Right atrium auricular region (tissue), 2 donors: Measurements from ENCODE around the gene GRB2. TPM values are rescaled to one million over a fixed set of nuclear protein-coding genes. Genes with fewer than 3 reads are reported as not detected.
"Not testable (repeated sequence)": the region's sequence is repeated elsewhere in the genome, so short reads cannot be mapped to it uniquely, and the experiment has no call there.

ENCODE experiments used
- DNase-seq: peaks from one replicate; pipeline ENCODE4 v3.0.0-alpha.2; 2019; ENCODE audit warnings: low spot score
- H3K27ac ChIP-seq, 2 donors: fragments of 200-600 bp; sonication (generic); 1 replicate in 1 of 2; 2 replicates in 1 of 2; pipeline ENCODE4 v1.5.1; 2016 to 2019
- H3K27me3 ChIP-seq, 2 donors: fragments of 200-600 bp; sonication (generic); one replicate each; pipeline versions ENCODE4 v1.5.1 to v1.6.0; 2017 to 2019
- H3K36me3 ChIP-seq: fragments of 200-600 bp; sonication (generic); one replicate; pipeline ENCODE4 v1.5.1; 2016
- H3K4me1 ChIP-seq, 2 donors: fragments of 200-600 bp; sonication (generic); one replicate each; pipeline versions ENCODE4 v1.5.1 to v1.6.0; 2017 to 2019
- H3K4me3 ChIP-seq, 2 donors: fragments of 200-600 bp; sonication (generic); 1 replicate in 1 of 2; 2 replicates in 1 of 2; pipeline ENCODE4 v1.5.1; 2017 to 2019; ENCODE audit warnings: mild to moderate bottlenecking in 1 of 2, moderate library complexity in 1 of 2
- H3K9me3 ChIP-seq, 2 donors: fragments of 200-600 bp; sonication (generic); one replicate each; pipeline ENCODE4 v1.5.1; 2019
- CTCF ChIP-seq, 2 donors: fragments of 200-600 bp; sonication (generic); IDR thresholded peaks; one replicate each; pipeline ENCODE4 v1.5.1; 2019; ENCODE audit warnings: antibody characterized with exemption in 2 of 2
- total RNA-seq, 2 donors: library from RNA; depleted of rRNA; stranded (reverse); fragments of >200 nt; gene quantifications; one replicate each; pipeline ENCODE4 v1.1.0, GENCODE V29; 2016

Gene GRB2
- total RNA-seq, 2 donors from 2014 or later, result 80.8 to 112 TPM

GRCh38 chr17:75387771-75388170, 17.7 kb downstream of the GRB2 start:
- no peaks in the 10 kb centered on the region for H3K27me3 ChIP-seq
- H3K36me3 ChIP-seq, result no peaks in the 10 kb centered on the region
- H3K4me3 ChIP-seq, result no peak overlapping the region
- H3K27ac ChIP-seq, result no peak overlapping the region
- no peaks in the 10 kb centered on the region for H3K9me3 ChIP-seq
- H3K4me1 ChIP-seq, result peaks cover 0 to 47% of the 10 kb centered on the region in 2 donors
- TF ChIP-seq CTCF (IDR thresholded peaks at IDR 0.05), result no peak
- no peak for DNase-seq

GRCh38 chr17:75386430-75386829, 19.0 kb downstream of the GRB2 start:
- no peaks in the 10 kb centered on the region for H3K27me3 ChIP-seq
- H3K4me1 ChIP-seq, result peaks cover 0 to 35% of the 10 kb centered on the region in 2 donors
- TF ChIP-seq CTCF (IDR thresholded peaks at IDR 0.05), result no peak
- no peaks in the 10 kb centered on the region for H3K9me3 ChIP-seq
- H3K36me3 ChIP-seq, result no peaks in the 10 kb centered on the region
- no peak overlapping the region for H3K27ac ChIP-seq
- no peak overlapping the region for H3K4me3 ChIP-seq
- DNase-seq, result no peak

- no peaks in the 10 kb centered on the region for H3K36me3 ChIP-seq
- H3K4me1 ChIP-seq, result peaks cover 0 to 18% of the 10 kb centered on the region in 2 donors
- H3K27me3 ChIP-seq, result no peaks in the 10 kb centered on the region
- DNase-seq, result no peak
- no peak overlapping the region for H3K27ac ChIP-seq
- TF ChIP-seq CTCF (IDR thresholded peaks at IDR 0.05), result no peak
- no peaks in the 10 kb centered on the region for H3K9me3 ChIP-seq
- H3K4me3 ChIP-seq, result no peak overlapping the region
Observed at GRCh38 chr17:75384751-75385150, 20.7 kb downstream of the GRB2 start.

GRCh38 chr17:75383842-75384195, 21.7 kb downstream of the GRB2 start:
- Histone ChIP-seq H3K4me3 (no peak overlapping the region), H3K27ac (no peak overlapping the region), H3K36me3 (no peaks in the 10 kb centered on the region), H3K4me1 (peaks cover 0 to 12% of the 10 kb centered on the region in 2 donors), H3K27me3 (no peaks in the 10 kb centered on the region), H3K9me3 (no peaks in the 10 kb centered on the region)
- no peak for TF ChIP-seq CTCF (IDR thresholded peaks at IDR 0.05)
- DNase-seq, result no peak

GRCh38 chr17:75380750-75381149, 24.7 kb downstream of the GRB2 start:
- Histone ChIP-seq H3K9me3 (no peaks in the 10 kb centered on the region), H3K27me3 (no peaks in the 10 kb centered on the region), H3K4me3 (no peak overlapping the region), H3K36me3 (no peaks in the 10 kb centered on the region), H3K27ac (no peak overlapping the region), H3K4me1 (peaks cover 0 to 1% of the 10 kb centered on the region in 2 donors)
- DNase-seq, result no peak
- no peak for TF ChIP-seq CTCF (IDR thresholded peaks at IDR 0.05)

GRCh38 chr17:75380315-75380714, 25.2 kb downstream of the GRB2 start:
- Histone ChIP-seq H3K4me1 (no peaks in the 10 kb centered on the region), H3K4me3 (no peak overlapping the region), H3K9me3 (no peaks in the 10 kb centered on the region), H3K27me3 (no peaks in the 10 kb centered on the region), H3K27ac (no peak overlapping the region), H3K36me3 (no peaks in the 10 kb centered on the region)
- no peak for DNase-seq
- no peak for TF ChIP-seq CTCF (IDR thresholded peaks at IDR 0.05)

- H3K36me3 ChIP-seq, DNase-seq, H3K4me3 ChIP-seq, H3K27ac ChIP-seq, H3K4me1 ChIP-seq, H3K9me3 ChIP-seq, H3K27me3 ChIP-seq: not testable (repeated sequence)
Observed at GRCh38 chr17:75379426-75379825, 26.1 kb downstream of the GRB2 start.
